BLaER1 treated with 17β-estradiol and CSF1 and Interleukin-3, amounts not matched to agents 10 nM and 100 nM (cell line): ENCODE data around the gene SPON1.
A peak's percentile ranks its signal among the peaks of the same experiment; 100 is the strongest.

Experiments used
- H3K27ac ChIP-seq, 11 experiments: shearing (Covaris generic); formaldehyde crosslinking; 2 replicates each; pipeline ENCODE4 v1.8.1; 2022
- H3K27me3 ChIP-seq, 11 experiments: shearing (Covaris generic); formaldehyde crosslinking; 2 replicates each; pipeline ENCODE4 v1.8.1; 2022
- H3K36me3 ChIP-seq, 11 experiments: shearing (Covaris generic); formaldehyde crosslinking; 2 replicates each; pipeline ENCODE4 v1.8.1; 2022
- H3K4me1 ChIP-seq, 10 experiments: shearing (Covaris generic); formaldehyde crosslinking; 2 replicates each; pipeline ENCODE4 v1.8.1; 2022
- H3K4me2 ChIP-seq, 11 experiments: shearing (Covaris generic); formaldehyde crosslinking; 2 replicates each; pipeline ENCODE4 v1.8.1; 2022
- H3K4me3 ChIP-seq, 10 experiments: shearing (Covaris generic); formaldehyde crosslinking; 2 replicates each; pipeline ENCODE4 v1.8.1; 2022
- H3K9ac ChIP-seq, 11 experiments: shearing (Covaris generic); formaldehyde crosslinking; 2 replicates each; pipeline ENCODE4 v1.8.1; 2022
- H3K9me3 ChIP-seq, 11 experiments: shearing (Covaris generic); formaldehyde crosslinking; replicated peaks in 1 of 11; 2 replicates each; pipeline ENCODE4 v1.8.1; 2022
- H4K20me1 ChIP-seq, 11 experiments: shearing (Covaris generic); formaldehyde crosslinking; 2 replicates each; pipeline ENCODE4 v1.8.1; 2022
- Cebpa-rat ChIP-seq, 11 experiments: shearing (Covaris generic); IDR thresholded peaks; 2 replicates each; pipeline ENCODE4 v1.8.1; 2022

The SPON1 gene

GRCh38 chr11:14308897-14309387, 346.4 kb downstream of the SPON1 start:
- TF ChIP-seq Cebpa-rat (IDR thresholded peaks at IDR 0.05): no peak
- Histone ChIP-seq H3K4me3 (no peak overlapping the region), H3K9me3 (no peaks in the 10 kb centered on the region), H3K9ac (no peak overlapping the region), H3K4me1 (peaks cover 0 to 18% (median 4%) of the 10 kb centered on the region in 10 experiments; a peak in 7 of 20 replicates), H3K27ac (no peak overlapping the region), H4K20me1 (peaks cover 0 to 68% (median under 1%) of the 10 kb centered on the region in 11 experiments; a peak in 8 of 22 replicates), H3K4me2 (peak overlapping the region in 2 of 11 experiments; percentile 30 to 36; a peak in 4 of 22 replicates), H3K27me3 (no peaks in the 10 kb centered on the region), H3K36me3 (no peaks in the 10 kb centered on the region)

DNA sequence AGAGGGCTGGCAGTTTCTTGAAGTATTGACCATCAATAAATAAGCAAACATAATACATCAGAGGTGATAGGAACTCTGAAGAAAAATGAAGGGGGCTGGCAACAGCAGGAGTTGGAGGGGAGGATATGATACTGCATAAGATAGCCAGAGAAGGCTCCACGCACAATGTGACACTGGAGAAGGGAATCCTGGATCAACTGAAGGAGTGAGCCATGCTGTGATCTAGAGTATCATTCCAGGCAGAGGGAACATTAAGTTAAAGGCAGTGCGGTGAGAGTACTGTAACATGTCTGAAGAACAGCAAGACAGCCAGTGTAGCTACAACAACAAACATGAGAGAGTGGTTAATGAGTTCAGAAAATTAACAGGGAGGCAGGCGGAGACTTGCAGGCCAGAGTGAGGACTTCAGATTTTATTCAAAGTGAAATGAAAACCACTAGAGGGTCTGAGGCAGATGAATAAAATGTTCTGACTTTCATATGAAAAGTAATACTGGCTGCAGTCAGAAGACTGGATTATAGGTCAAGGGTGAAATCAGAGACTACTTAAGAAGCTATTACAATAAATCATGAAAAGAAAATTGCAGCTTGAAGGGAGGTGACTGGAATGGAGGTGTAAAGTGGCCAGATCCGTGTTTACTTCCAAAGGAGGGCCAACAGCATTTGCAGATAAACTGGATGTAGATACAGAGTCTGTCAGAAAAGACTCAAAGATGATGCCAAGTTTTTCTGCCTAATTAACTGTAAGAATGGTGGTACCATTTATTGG, 347.1 kb downstream of the SPON1 start:
- Histone ChIP-seq H3K4me1 (peaks cover 0 to 25% (median 4%) of the 10 kb centered on the region in 10 experiments; a peak in 7 of 20 replicates), H3K9me3 (no peaks in the 10 kb centered on the region), H3K27me3 (no peaks in the 10 kb centered on the region), H3K27ac (no peak overlapping the region), H3K4me3 (no peak overlapping the region), H3K9ac (no peak overlapping the region), H3K36me3 (no peaks in the 10 kb centered on the region), H4K20me1 (peaks cover 0 to 65% (median 0%) of the 10 kb centered on the region in 11 experiments; a peak in 8 of 22 replicates), H3K4me2 (peak overlapping the region in 1 of 11 experiments; percentile 36; a peak in 2 of 22 replicates)
- TF ChIP-seq Cebpa-rat (IDR thresholded peaks at IDR 0.05): no peak

GRCh38 chr11:14310679-14311078, 348.2 kb downstream of the SPON1 start:
- no peak overlapping the region for H3K9ac ChIP-seq
- H3K4me2 ChIP-seq: no peak overlapping the region
- no peaks in the 10 kb centered on the region for H3K9me3 ChIP-seq
- H3K36me3 ChIP-seq: no peaks in the 10 kb centered on the region
- no peak overlapping the region for H3K4me3 ChIP-seq
- no peak overlapping the region for H3K27ac ChIP-seq
- peaks cover 0 to 63% (median 0%) of the 10 kb centered on the region in 11 experiments; a peak in 7 of 22 replicates for H4K20me1 ChIP-seq
- no peaks in the 10 kb centered on the region for H3K27me3 ChIP-seq
- no peak for TF ChIP-seq Cebpa-rat (IDR thresholded peaks at IDR 0.05)
- H3K4me1 ChIP-seq: peaks cover 0 to 30% (median 4%) of the 10 kb centered on the region in 10 experiments; a peak in 7 of 20 replicates

- peaks cover 0 to 30% (median 4%) of the 10 kb centered on the region in 10 experiments; a peak in 7 of 20 replicates for H3K4me1 ChIP-seq
- H3K4me3 ChIP-seq: no peak overlapping the region
- peaks cover 0 to 66% (median 0%) of the 10 kb centered on the region in 11 experiments; a peak in 8 of 22 replicates for H4K20me1 ChIP-seq
- TF ChIP-seq Cebpa-rat (IDR thresholded peaks at IDR 0.05): no peak
- H3K9ac ChIP-seq: no peak overlapping the region
- H3K4me2 ChIP-seq: no peak overlapping the region
- no peak overlapping the region for H3K27ac ChIP-seq
- H3K36me3 ChIP-seq: no peaks in the 10 kb centered on the region
- no peaks in the 10 kb centered on the region for H3K9me3 ChIP-seq
- H3K27me3 ChIP-seq: no peaks in the 10 kb centered on the region
These were observed 350.4 kb downstream of the SPON1 start for GRCh38 chr11:14312736-14313438.

DNA sequence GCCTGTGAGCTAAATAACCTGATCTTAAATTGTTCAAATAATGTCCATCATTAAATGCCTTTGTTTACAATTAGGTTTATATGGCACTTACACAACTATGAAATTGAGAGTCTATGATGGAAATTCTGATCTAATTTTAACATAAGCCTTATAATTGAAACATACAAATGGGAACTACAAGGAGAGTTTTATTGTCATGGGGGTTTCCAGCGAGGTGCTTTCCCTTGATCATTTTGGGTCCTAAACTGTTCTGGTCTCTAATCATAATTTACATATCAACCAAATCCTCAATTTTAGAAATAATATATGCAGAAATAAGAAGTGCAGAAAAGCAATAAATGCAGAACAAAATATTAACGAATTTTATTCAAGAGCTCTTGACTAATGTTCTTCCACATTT, 351.6 kb downstream of the SPON1 start:
- Histone ChIP-seq H4K20me1 (peaks cover 0 to 77% (median 0%) of the 10 kb centered on the region in 11 experiments; a peak in 8 of 22 replicates), H3K27ac (no peak overlapping the region), H3K9me3 (no peaks in the 10 kb centered on the region), H3K4me2 (peak overlapping the region in 1 of 11 experiments; percentile 39; a peak in 1 of 22 replicates), H3K9ac (no peak overlapping the region), H3K36me3 (no peaks in the 10 kb centered on the region), H3K4me1 (peaks cover 0 to 18% (median 0%) of the 10 kb centered on the region in 10 experiments; a peak in 6 of 20 replicates), H3K27me3 (no peaks in the 10 kb centered on the region), H3K4me3 (no peak overlapping the region)
- TF ChIP-seq Cebpa-rat (IDR thresholded peaks at IDR 0.05): no peak

- H3K36me3 ChIP-seq: no peaks in the 10 kb centered on the region
- H3K27me3 ChIP-seq: no peaks in the 10 kb centered on the region
- peaks cover 3 to 16% (median 6%) of the 10 kb centered on the region in 10 experiments; a peak in 19 of 20 replicates for H3K4me1 ChIP-seq
- H4K20me1 ChIP-seq: peaks cover 0 to 76% (median 0%) of the 10 kb centered on the region in 11 experiments; a peak in 8 of 22 replicates
- no peak overlapping the region for H3K9ac ChIP-seq
- no peaks in the 10 kb centered on the region for H3K9me3 ChIP-seq
- no peak for TF ChIP-seq Cebpa-rat (IDR thresholded peaks at IDR 0.05)
- no peak overlapping the region for H3K4me3 ChIP-seq
- no peak overlapping the region for H3K27ac ChIP-seq
- peak overlapping the region in 1 of 11 experiments; percentile 39; a peak in 1 of 22 replicates for H3K4me2 ChIP-seq
These were observed 352.6 kb downstream of the SPON1 start for GRCh38 chr11:14315130-14315529.
